Astrocyte (in vitro differentiated cells and primary cell): Measurements from ENCODE around the gene TSEN15. TPM values are rescaled to one million over a fixed set of nuclear protein-coding genes. Genes with fewer than 3 reads are reported as not detected.

Experiments used
- DNase-seq: peaks from one replicate; pipeline ENCODE4 v3.0.0-alpha.2; 2010; ENCODE audit warnings: low read depth
- FAIRE-seq: peaks from 2 replicates; lab custom pipeline; 2011; peaks lifted over from hg19 to GRCh38; lab: Jason Lieb, UNC
- H2AFZ ChIP-seq: 2 replicates; pipeline ENCODE4 v1.6.0; 2012; ENCODE audit warnings: low read depth, low read length, inconsistent platforms
- H3K27ac ChIP-seq: 2 replicates; pipeline ENCODE4 v1.5.1; 2011; ENCODE audit warnings: low read depth, low read length, inconsistent platforms
- H3K27me3 ChIP-seq: 2 replicates; pipeline ENCODE4 v1.6.0; 2011; ENCODE audit warnings: low read length, inconsistent platforms; ENCODE audit not compliant: insufficient read depth
- H3K36me3 ChIP-seq: 2 replicates; pipeline ENCODE4 v1.5.1; 2011; ENCODE audit warnings: low read length, inconsistent platforms; ENCODE audit not compliant: insufficient read depth
- H3K4me1 ChIP-seq: 2 replicates; pipeline ENCODE4 v1.5.1; 2011; ENCODE audit warnings: low read length, inconsistent platforms; ENCODE audit not compliant: insufficient read depth
- H3K4me2 ChIP-seq: 2 replicates; pipeline ENCODE4 v1.6.0; 2012; ENCODE audit warnings: low read length, inconsistent platforms
- H3K4me3 ChIP-seq: 2 replicates; pipeline ENCODE4 v1.5.1; 2011; ENCODE audit warnings: low read depth, mild to moderate bottlenecking, low read length, inconsistent platforms; ENCODE audit not compliant: insufficient read depth
- H3K79me2 ChIP-seq: 2 replicates; pipeline ENCODE4 v1.6.0; 2012; ENCODE audit warnings: mild to moderate bottlenecking, low read length, inconsistent platforms; ENCODE audit not compliant: insufficient read depth
- H3K9ac ChIP-seq: 2 replicates; pipeline ENCODE4 v1.6.0; 2012; ENCODE audit warnings: mild to moderate bottlenecking, low read length, inconsistent platforms
- H3K9me3 ChIP-seq: 2 replicates; pipeline ENCODE4 v1.5.1; 2012; ENCODE audit warnings: low read depth, mild to moderate bottlenecking, low read length, inconsistent platforms; ENCODE audit not compliant: insufficient read depth
- H4K20me1 ChIP-seq: 2 replicates; pipeline ENCODE4 v1.6.0; 2012; ENCODE audit warnings: low read length, inconsistent platforms; ENCODE audit not compliant: insufficient read depth
- H3K27ac Mint-ChIP-seq: one replicate; pipeline ENCODE4 v1.8.0; 2021; ENCODE audit warnings: mild to moderate bottlenecking, mixed read lengths; ENCODE audit not compliant: unreplicated experiment
- H3K27me3 Mint-ChIP-seq: one replicate; pipeline ENCODE4 v1.8.0; 2021; ENCODE audit warnings: low read depth, mixed read lengths; ENCODE audit not compliant: unreplicated experiment
- H3K36me3 Mint-ChIP-seq: one replicate; pipeline ENCODE4 v1.8.0; 2021; ENCODE audit warnings: low read depth, mixed read lengths; ENCODE audit not compliant: unreplicated experiment
- H3K4me1 Mint-ChIP-seq: one replicate; pipeline ENCODE4 v1.8.0; 2021; ENCODE audit warnings: low read depth, mixed read lengths; ENCODE audit not compliant: unreplicated experiment
- H3K4me3 Mint-ChIP-seq: one replicate; pipeline ENCODE4 v1.8.0; 2021; ENCODE audit warnings: mild to moderate bottlenecking, moderate library complexity, mixed read lengths; ENCODE audit not compliant: unreplicated experiment
- H3K9me3 Mint-ChIP-seq: one replicate; pipeline ENCODE4 v1.8.0; 2021; ENCODE audit warnings: mild to moderate bottlenecking, mixed read lengths; ENCODE audit not compliant: unreplicated experiment
- CTCF ChIP-seq: IDR thresholded peaks from 2 replicates; pipeline ENCODE4 v1.5.1; 2011; ENCODE audit warnings: low read depth, mild to moderate bottlenecking, inconsistent platforms, low read length, moderate library complexity; ENCODE audit not compliant: insufficient read depth
- EZH2 ChIP-seq: IDR thresholded peaks from 2 replicates; pipeline ENCODE4 v1.6.1; 2012; ENCODE audit warnings: mild to moderate bottlenecking, low read length, inconsistent platforms; ENCODE audit not compliant: insufficient read depth
- total RNA-seq: library from RNA; stranded (reverse); gene quantifications from 2 replicates; pipeline ENCODE4 v1.2.1, GENCODE V29; 2021

TSEN15 gene
- total RNA-seq, 1 donor from 2014 or later: 28.0 TPM

- Mint-ChIP-seq H3K27ac (no peak overlapping the region), H3K27me3 (no peaks in the 10 kb centered on the region), H3K9me3 (no peaks in the 10 kb centered on the region), H3K36me3 (no peaks in the 10 kb centered on the region), H3K4me3 (no peak overlapping the region), H3K4me1 (peaks cover 7% of the 10 kb centered on the region)
- Histone ChIP-seq H3K9ac (no peak overlapping the region), H3K27ac (no peak overlapping the region), H3K36me3 (no peaks in the 10 kb centered on the region), H3K4me2 (no peak overlapping the region), H3K4me3 (no peak overlapping the region), H3K9me3 (no peaks in the 10 kb centered on the region), H3K79me2 (no peaks in the 10 kb centered on the region), H4K20me1 (no peaks in the 10 kb centered on the region), H2AFZ (no peak overlapping the region), H3K4me1 (no peaks in the 10 kb centered on the region), H3K27me3 (no peaks in the 10 kb centered on the region)
- DNase-seq: no peak
- FAIRE-seq: no peak
- TF ChIP-seq CTCF: no peak
- TF ChIP-seq EZH2: no peak
Measured at GRCh38 chr1:184018622-184019021, 32.9 kb upstream of the TSEN15 start.

- Histone ChIP-seq H3K27me3 (no peaks in the 10 kb centered on the region), H2AFZ (no peak overlapping the region), H3K4me2 (no peak overlapping the region), H3K9me3 (no peaks in the 10 kb centered on the region), H3K4me1 (no peaks in the 10 kb centered on the region), H4K20me1 (no peaks in the 10 kb centered on the region), H3K79me2 (no peaks in the 10 kb centered on the region), H3K9ac (no peak overlapping the region), H3K27ac (no peak overlapping the region), H3K36me3 (no peaks in the 10 kb centered on the region), H3K4me3 (no peak overlapping the region)
- Mint-ChIP-seq H3K36me3 (no peaks in the 10 kb centered on the region), H3K9me3 (no peaks in the 10 kb centered on the region), H3K4me1 (peaks cover 7% of the 10 kb centered on the region), H3K27me3 (no peaks in the 10 kb centered on the region), H3K27ac (no peak overlapping the region), H3K4me3 (no peak overlapping the region)
- TF ChIP-seq EZH2 (no peak), CTCF (no peak)
- DNase-seq (no peak), FAIRE-seq (no peak)
Measured at GRCh38 chr1:184019069-184019468, 32.5 kb upstream of the TSEN15 start.

- no peak for TF ChIP-seq EZH2
- no peak for TF ChIP-seq CTCF
- Histone ChIP-seq H3K9me3 (no peaks in the 10 kb centered on the region), H3K4me3 (no peak overlapping the region), H2AFZ (no peak overlapping the region), H3K27ac (no peak overlapping the region), H3K9ac (no peak overlapping the region), H3K27me3 (no peaks in the 10 kb centered on the region), H4K20me1 (no peaks in the 10 kb centered on the region), H3K4me1 (no peaks in the 10 kb centered on the region), H3K36me3 (no peaks in the 10 kb centered on the region), H3K79me2 (no peaks in the 10 kb centered on the region), H3K4me2 (no peak overlapping the region)
- FAIRE-seq: no peak
- no peaks in the 10 kb centered on the region for H3K27me3 Mint-ChIP-seq
- DNase-seq: no peak
- no peaks in the 10 kb centered on the region for H3K9me3 Mint-ChIP-seq
- no peak overlapping the region for H3K4me3 Mint-ChIP-seq
- no peak overlapping the region for H3K27ac Mint-ChIP-seq
- H3K4me1 Mint-ChIP-seq: peaks cover 7% of the 10 kb centered on the region
- no peaks in the 10 kb centered on the region for H3K36me3 Mint-ChIP-seq
Measured at GRCh38 chr1:184019506-184019905, 32.0 kb upstream of the TSEN15 start.
